ENCODE data around the gene OMA1. TPM values are rescaled to one million over a fixed set of nuclear protein-coding genes. Genes with fewer than 3 reads are reported as not detected.

OMA1 gene
- polyA plus RNA-seq, 1 of the 3 experiments (the other 2 are of a cell fraction), result 6.9 TPM

GRCh38 chr1:58447042-58447441, 99.5 kb downstream of the OMA1 start:
- Histone ChIP-seq H3K4me1 (ENCODE audit: control insufficient read depth in 1 of 2, insufficient read depth in 2 of 2, low read depth in 1 of 2, low read length in 1 of 2) (peaks cover 4 to 8% of the 10 kb centered on the region in 2 experiments; a peak in 2 of 4 replicates), H3K4me2 (no peak overlapping the region), H3K27me3 (ENCODE audit: insufficient read depth) (no peaks in the 10 kb centered on the region), H2AFZ (ENCODE audit: low read depth) (no peak overlapping the region), H3K4me3 (ENCODE audit: low read depth in 2 of 2, low read length in 1 of 2) (no peak overlapping the region), H3F3A (replicated peaks; ENCODE audit: insufficient read depth) (no peaks in the 10 kb centered on the region), H3K79me2 (ENCODE audit: insufficient read depth) (no peaks in the 10 kb centered on the region), H3K36me3 (replicated peaks in 1 of 2; ENCODE audit: control insufficient read depth in 1 of 2, insufficient read depth in 2 of 2, low read length in 1 of 2) (no peaks in the 10 kb centered on the region), H3K9me2 (no peaks in the 10 kb centered on the region), H3K9me3 (no peaks in the 10 kb centered on the region), H4K20me1 (ENCODE audit: insufficient read depth) (no peaks in the 10 kb centered on the region), H3K9ac (no peak overlapping the region), H3K27ac (ENCODE audit: low read depth in 2 of 2, low read length in 1 of 2) (no peak overlapping the region)
- DNase-seq, result no peak
- no peak for TF ChIP-seq TCF12 (IDR thresholded peaks at IDR 0.05)
- POLR2A ChIA-PET, result no interaction called here
- WGBS (ENCODE audit: low lambda C conversion rate), result 96% methylated on average over 3 of the region's 3 CpGs
- CTCF ChIA-PET, result interaction anchor here (1.6 kb wide), 1 partner anchor 49 kb away, joined by 4 read pairs; no protein-coding TSS in a partner anchor

GRCh38 chr1:58446368-58446767, 100.2 kb downstream of the OMA1 start:
- TF ChIP-seq ELF1 (IDR thresholded peaks at IDR 0.05), result no peak
- no peak for TF ChIP-seq POLR2AphosphoS5 (IDR thresholded peaks at IDR 0.05; ENCODE audit: low read depth, low read length)
- TF ChIP-seq TCF12 (IDR thresholded peaks at IDR 0.05), result no peak
- no peak for TF ChIP-seq CTCF (IDR thresholded peaks at IDR 0.05)
- no peak for TF ChIP-seq NFIC (IDR thresholded peaks at IDR 0.05; ENCODE audit: borderline replicate concordance)
- TF ChIP-seq RFX5 (IDR thresholded peaks at IDR 0.05; ENCODE audit: low read length), result no peak
- no peak for TF ChIP-seq RAD21 (IDR thresholded peaks at IDR 0.05; ENCODE audit: low read length)
- no peak for TF ChIP-seq MAX (IDR thresholded peaks at IDR 0.05; ENCODE audit: low read depth)
- Histone ChIP-seq H3K27me3 (ENCODE audit: insufficient read depth) (no peaks in the 10 kb centered on the region), H3K27ac (ENCODE audit: low read depth in 2 of 2, low read length in 1 of 2) (no peak overlapping the region), H3K9ac (no peak overlapping the region), H3K4me3 (ENCODE audit: low read depth in 2 of 2, low read length in 1 of 2) (no peak overlapping the region), H3F3A (replicated peaks; ENCODE audit: insufficient read depth) (no peaks in the 10 kb centered on the region), H3K9me3 (no peaks in the 10 kb centered on the region), H2AFZ (ENCODE audit: low read depth) (no peak overlapping the region), H3K79me2 (ENCODE audit: insufficient read depth) (no peaks in the 10 kb centered on the region), H3K9me2 (no peaks in the 10 kb centered on the region), H3K4me1 (ENCODE audit: control insufficient read depth in 1 of 2, insufficient read depth in 2 of 2, low read depth in 1 of 2, low read length in 1 of 2) (peaks cover 4 to 9% of the 10 kb centered on the region in 2 experiments; a peak in 2 of 4 replicates), H4K20me1 (ENCODE audit: insufficient read depth) (no peaks in the 10 kb centered on the region), H3K36me3 (replicated peaks in 1 of 2; ENCODE audit: control insufficient read depth in 1 of 2, insufficient read depth in 2 of 2, low read length in 1 of 2) (no peaks in the 10 kb centered on the region), H3K4me2 (no peak overlapping the region)
- ChIA-PET CTCF (interaction anchor here (1.6 kb wide), 1 partner anchor 49 kb away, joined by 4 read pairs; no protein-coding TSS in a partner anchor), POLR2A (no interaction called here)
- DNase-seq, result no peak

GRCh38 chr1:58443986-58444868, 102.3 kb downstream of the OMA1 start:
- Histone ChIP-seq H3K79me2 (ENCODE audit: insufficient read depth) (no peaks in the 10 kb centered on the region), H3K9me2 (no peaks in the 10 kb centered on the region), H3F3A (replicated peaks; ENCODE audit: insufficient read depth) (no peaks in the 10 kb centered on the region), H4K20me1 (ENCODE audit: insufficient read depth) (no peaks in the 10 kb centered on the region), H3K4me2 (no peak overlapping the region), H3K9ac (no peak overlapping the region), H3K27ac (ENCODE audit: low read depth in 2 of 2, low read length in 1 of 2) (no peak overlapping the region), H2AFZ (ENCODE audit: low read depth) (no peak overlapping the region), H3K4me3 (ENCODE audit: low read depth in 2 of 2, low read length in 1 of 2) (no peak overlapping the region), H3K4me1 (ENCODE audit: control insufficient read depth in 1 of 2, insufficient read depth in 2 of 2, low read depth in 1 of 2, low read length in 1 of 2) (peaks cover 4 to 9% of the 10 kb centered on the region in 2 experiments; a peak in 2 of 4 replicates), H3K36me3 (replicated peaks in 1 of 2; ENCODE audit: control insufficient read depth in 1 of 2, insufficient read depth in 2 of 2, low read length in 1 of 2) (no peaks in the 10 kb centered on the region), H3K27me3 (ENCODE audit: insufficient read depth) (no peaks in the 10 kb centered on the region), H3K9me3 (no peaks in the 10 kb centered on the region)
- no peak for DNase-seq
- 32% methylated on average over 4 of the region's 4 CpGs for WGBS (ENCODE audit: low lambda C conversion rate)
- POLR2A ChIA-PET, result no interaction called here
- TF ChIP-seq SMC3 (IDR thresholded peaks at IDR 0.05; ENCODE audit: low read depth, low read length) (no peak), RAD21 (IDR thresholded peaks at IDR 0.05; ENCODE audit: low read length) (no peak), IRF3 (IDR thresholded peaks at IDR 0.05; ENCODE audit: low read depth, low read length) (no peak), USF2 (IDR thresholded peaks at IDR 0.05; ENCODE audit: borderline replicate concordance, low read depth, low read length) (no peak), GATA2 (CRISPR knock-in tag; IDR thresholded peaks at IDR 0.05) (no peak), JUND (IDR thresholded peaks at IDR 0.05) (no peak), FOXM1 (IDR thresholded peaks at IDR 0.05; ENCODE audit: low read depth) (no peak), MAX (IDR thresholded peaks at IDR 0.05; ENCODE audit: low read depth) (no peak), USF1 (IDR thresholded peaks at IDR 0.05; ENCODE audit: borderline replicate concordance, low read depth) (no peak)
- CTCF ChIA-PET, result no interaction called here
